ENCODE results near the gene MTHFD1.

Gene MTHFD1

DNA sequence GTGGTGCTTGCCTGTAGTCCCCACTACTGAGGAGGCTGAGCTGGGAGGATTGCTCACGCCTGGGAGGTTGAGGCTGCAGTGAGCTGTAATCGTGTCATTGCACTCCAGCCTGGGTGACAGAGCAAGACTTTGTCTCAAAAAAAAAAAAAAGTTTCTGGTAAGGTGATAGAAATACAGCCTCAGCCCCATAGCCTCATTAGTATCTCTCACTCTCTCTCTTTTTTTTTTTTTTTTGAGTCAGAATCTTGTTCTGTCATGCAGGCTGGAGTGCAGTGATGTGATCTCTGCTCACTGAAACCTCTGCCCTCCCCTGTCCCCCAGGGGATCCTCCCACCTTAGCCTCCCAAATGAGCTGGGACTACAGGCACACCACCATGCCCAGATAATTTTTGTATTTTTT is 19.2 kb downstream of the MTHFD1 start:
- no peak for DNase-seq (ENCODE audit: low read depth)

- no peak for DNase-seq (ENCODE audit: low read depth)
Observed at GRCh38 chr14:64409126-64409920, 21.2 kb downstream of the MTHFD1 start.

GRCh38 chr14:64410084-64410774 is 22.1 kb downstream of the MTHFD1 start:
- no peak for DNase-seq (ENCODE audit: low read depth)

DNA sequence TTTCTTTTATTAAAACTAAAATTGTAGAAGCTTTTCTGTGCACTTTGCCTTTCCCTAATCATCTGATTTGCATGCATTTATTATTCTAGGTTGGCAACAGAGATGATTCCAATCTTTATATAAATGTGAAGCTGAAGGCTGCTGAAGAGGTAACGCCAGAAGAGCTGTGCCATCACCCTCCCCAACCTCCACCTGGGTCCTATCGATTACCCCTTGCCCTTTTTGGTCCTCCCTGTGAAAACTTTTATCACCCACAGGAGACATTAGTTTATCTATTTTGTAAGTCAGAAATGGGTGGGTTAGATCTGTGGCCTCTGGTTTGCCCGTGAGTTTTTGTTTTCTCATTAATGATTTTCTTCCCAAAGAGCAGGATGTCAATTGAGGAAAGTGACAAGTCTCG is 22.8 kb downstream of the MTHFD1 start:
- DNase-seq (ENCODE audit: low read depth) = no peak

GRCh38 chr14:64412237-64412636 is 24.1 kb downstream of the MTHFD1 start:
- no peak for DNase-seq (ENCODE audit: low read depth)

DNA sequence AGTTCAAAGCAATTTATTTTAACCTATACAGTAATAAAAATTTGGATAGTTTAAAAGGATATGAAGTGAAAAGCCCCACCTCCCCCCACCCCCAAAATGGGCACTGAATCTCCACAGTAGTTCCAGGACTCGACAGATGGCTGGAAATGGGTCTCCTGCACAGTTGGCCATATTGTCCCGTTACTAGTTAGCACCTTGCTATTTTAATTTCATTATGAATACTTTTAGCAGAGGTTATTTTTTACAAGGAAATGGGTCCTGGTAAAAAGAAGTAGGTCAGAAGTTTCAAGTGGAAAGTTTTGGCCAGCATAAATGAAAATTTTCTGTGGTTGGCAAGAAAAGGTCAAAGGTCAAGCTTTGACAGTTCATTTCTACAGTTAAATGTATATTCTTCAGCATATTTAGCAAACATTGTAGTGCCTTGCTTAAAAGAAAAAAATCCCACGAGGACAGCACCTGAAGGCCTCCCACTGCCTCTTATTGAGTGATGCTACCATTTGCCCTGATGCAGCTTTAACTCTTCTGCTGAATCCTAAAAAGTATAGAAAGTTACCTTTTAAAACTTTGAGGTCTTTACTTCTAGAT is 28.3 kb downstream of the MTHFD1 start:
- no peak for DNase-seq (ENCODE audit: low read depth)

DNA sequence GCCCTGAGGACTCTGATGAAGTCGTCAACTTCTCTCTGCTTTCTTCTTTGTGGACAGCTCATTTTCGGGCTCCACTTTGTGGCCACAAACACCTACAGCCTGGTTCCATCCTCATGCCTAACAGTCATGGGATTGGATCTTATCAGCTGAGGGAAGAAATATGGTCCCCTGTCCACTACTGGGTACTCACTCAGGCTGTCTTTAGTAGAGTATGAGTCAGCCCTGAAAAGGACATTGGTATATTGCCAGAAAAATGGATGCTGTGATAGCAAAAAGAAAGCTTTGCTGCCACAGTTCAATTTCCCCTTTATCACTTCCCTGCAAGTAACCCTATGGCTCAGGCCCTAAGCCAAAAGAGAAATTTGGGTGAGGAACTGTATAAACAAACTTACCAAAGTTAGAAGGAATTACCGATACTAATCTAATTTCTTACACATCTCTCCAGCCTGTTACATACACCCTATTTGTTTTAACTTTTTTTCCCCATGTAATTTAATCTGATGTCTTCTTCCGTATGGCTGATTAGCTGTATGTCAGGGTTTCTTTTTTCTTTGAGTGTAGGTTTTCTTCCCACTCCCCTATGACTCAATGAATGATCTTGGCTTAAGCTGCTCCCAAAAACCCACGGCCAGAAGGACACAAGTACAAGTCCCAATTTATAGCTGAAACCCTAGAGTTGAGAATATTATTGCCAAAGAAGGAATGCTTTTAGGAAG is 29.1 kb downstream of the MTHFD1 start:
- DNase-seq (ENCODE audit: low read depth) = no peak

DNA sequence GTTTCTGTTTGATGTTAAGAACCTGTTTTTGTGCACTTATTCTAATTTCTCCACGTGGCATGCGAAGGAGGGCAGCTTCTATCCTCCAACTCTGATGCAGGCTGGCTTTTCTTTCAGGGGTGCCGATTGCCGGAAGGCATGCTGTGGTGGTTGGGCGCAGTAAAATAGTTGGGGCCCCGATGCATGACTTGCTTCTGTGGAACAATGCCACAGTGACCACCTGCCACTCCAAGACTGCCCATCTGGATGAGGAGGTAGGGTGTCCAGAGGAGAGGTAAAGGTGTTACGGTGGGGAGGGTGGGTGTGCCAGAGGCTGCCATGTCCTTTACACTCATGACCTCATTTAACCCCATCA is 29.6 kb downstream of the MTHFD1 start:
- DNase-seq (ENCODE audit: low read depth) = no peak

DNA sequence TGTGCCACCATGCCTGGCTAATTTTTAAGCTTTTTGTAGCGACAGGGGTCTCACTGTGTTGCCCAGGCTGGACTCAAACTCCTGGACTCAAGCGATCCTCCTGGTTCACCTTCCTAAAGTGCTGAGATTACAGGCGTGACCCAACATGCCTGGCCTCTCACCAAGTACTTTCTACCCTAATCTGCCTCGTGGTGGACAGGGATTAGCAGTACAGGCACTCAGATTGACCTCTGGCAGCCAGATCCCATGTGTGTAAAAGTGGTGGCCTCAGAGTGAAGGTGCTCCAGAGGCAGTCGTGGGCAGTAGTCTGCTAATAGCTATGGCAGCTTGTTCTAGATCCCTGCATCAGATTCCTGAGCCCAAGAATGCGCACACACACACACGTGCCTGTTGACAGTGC is 30.9 kb downstream of the MTHFD1 start:
- no peak for DNase-seq (ENCODE audit: low read depth)

DNA sequence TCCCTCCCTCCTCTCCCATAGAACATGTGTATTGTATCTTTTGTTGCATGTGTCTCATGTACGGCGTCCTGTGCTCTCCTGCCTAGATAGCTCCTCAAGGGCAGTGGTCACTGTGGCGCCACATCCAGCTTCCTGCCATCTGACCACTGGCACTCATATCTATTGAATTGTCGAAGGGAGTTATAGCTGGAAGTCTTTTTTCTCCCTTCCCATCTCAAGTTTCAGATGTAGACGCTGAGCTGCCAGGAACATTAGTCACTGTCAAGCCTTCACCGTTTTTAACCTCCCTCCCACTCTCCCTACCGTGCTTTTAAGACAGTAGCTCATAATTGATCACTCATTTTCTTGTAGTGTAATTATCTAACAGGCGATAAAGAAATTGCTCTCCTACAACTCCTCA is 33.0 kb downstream of the MTHFD1 start:
- no peak for DNase-seq (ENCODE audit: low read depth)

DNA sequence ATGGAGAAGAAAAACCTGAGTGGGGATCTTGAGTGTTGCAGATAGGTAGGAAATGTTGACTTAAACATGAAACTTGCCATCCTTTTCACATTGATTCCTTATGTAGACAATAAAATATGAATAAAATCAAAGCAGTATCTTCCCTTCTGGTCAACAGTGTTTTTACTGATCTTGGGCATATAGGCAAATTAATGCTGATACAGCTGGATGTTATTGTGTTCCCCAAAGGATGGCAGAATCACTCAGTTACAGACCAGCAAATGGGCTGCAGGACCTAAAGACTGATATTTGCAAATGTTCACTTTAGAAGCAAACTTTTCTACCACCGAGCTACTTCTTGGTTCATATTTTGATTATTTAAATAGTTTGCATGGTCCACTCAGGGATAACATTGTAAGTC is 33.9 kb downstream of the MTHFD1 start:
- no peak for DNase-seq (ENCODE audit: low read depth)

- DNase-seq (ENCODE audit: low read depth) = no peak
Observed at GRCh38 chr14:64422756-64423155, 34.6 kb downstream of the MTHFD1 start.

DNA sequence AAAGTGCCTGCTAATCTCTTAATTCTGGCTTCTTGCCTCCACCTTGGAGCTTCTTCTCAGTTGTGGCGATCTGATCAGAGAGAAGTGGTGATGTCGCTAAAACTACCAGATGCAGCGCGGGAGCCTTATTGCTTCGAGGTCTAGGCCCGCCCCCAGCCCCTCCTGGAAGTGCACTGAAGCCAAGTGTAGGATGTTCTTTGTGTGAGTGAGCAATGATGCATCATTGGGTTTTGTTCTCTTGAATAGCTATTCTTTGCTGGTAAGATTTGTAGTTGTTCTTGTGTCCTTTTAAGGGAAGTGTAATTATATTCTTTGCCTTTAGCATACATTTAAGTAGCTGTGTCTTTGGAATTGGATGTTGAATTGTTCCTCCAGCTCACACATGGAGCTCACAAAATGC is 35.8 kb downstream of the MTHFD1 start:
- no peak for DNase-seq (ENCODE audit: low read depth)

DNA sequence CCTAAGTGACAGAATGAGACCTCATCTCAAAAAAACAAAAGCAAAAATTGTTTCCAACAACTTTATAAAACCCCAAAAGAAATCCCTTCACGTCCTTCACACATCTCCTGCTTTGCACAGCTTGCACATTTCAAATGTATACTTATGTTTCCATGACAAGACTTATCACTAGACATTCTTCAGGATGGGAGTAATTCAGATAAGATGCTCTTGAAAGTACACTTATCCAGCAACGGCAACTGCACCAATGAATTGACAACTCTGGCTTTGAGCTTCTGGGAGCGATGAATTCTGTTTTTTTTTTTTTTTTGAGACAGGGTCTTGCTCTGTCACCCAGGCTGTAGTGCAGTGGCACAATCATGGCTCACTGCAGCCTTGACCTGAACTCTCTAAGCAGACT is 46.4 kb downstream of the MTHFD1 start:
- DNase-seq (ENCODE audit: low read depth) = no peak

- DNase-seq (ENCODE audit: low read depth) = no peak
Observed at GRCh38 chr14:64438181-64438841, 50.2 kb downstream of the MTHFD1 start.

DNA sequence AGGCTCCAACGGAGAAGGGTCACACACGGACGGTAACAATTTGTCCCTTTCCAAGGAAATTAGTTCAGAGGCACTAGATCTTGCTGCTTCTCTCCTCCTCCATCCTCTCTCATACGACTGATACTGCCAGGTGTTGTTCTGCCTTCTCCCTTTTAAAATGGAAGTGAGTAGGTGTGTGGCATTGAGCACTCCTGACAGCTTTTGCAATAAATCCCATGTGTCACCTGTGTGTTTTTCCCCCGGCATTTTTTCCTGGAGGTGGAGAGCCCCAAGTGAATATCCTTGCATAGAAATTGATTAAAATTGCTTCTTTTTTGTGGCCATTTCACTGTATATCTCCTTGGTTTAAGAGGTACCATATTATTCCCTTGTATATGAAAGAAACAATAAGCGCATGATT is 51.0 kb downstream of the MTHFD1 start:
- DNase-seq (ENCODE audit: low read depth) = no peak

DNA sequence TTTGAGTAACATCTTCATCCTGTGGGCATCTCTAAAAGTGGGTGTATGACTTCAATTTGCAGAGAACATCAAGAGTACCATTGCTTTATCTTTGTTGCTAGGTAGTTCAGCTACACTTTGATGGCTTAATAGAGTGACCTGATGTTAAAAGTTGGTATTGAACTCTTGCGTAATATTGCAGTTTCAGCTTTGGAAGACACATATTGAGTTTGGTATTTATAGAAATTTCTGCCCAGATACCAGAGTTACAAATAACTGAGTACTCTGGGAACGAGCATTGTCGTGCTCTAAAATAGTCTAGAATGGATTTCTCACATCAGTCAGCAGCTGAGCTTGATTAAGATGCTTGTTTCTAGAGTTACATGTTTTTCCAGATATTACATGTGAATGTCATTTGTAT is 52.3 kb downstream of the MTHFD1 start:
- DNase-seq (ENCODE audit: low read depth) = no peak

GRCh38 chr14:64442300-64442988 is 54.3 kb downstream of the MTHFD1 start:
- DNase-seq (ENCODE audit: low read depth) = no peak

GRCh38 chr14:64444140-64444539 is 56.0 kb downstream of the MTHFD1 start:
- DNase-seq (ENCODE audit: low read depth) = no peak

- no peak for DNase-seq (ENCODE audit: low read depth)
Observed at GRCh38 chr14:64444984-64445845, 57.1 kb downstream of the MTHFD1 start.
